WI38 (cell line): ENCODE measurements around the gene CEP170B.

Experiments used
- H3K4me3 ChIP-seq: 2 replicates; pipeline ENCODE4 v1.5.1; 2011; ENCODE audit warnings: low read depth, mild to moderate bottlenecking, control low read depth, low read length
- TF ChIP-seq, protein P1 (sequence below): IDR thresholded peaks from 2 replicates; pipeline ENCODE4 v1.5.1; 2012; ENCODE audit warnings: low read depth, mild to moderate bottlenecking, control low read depth, low read length

CEP170B gene

DNA sequence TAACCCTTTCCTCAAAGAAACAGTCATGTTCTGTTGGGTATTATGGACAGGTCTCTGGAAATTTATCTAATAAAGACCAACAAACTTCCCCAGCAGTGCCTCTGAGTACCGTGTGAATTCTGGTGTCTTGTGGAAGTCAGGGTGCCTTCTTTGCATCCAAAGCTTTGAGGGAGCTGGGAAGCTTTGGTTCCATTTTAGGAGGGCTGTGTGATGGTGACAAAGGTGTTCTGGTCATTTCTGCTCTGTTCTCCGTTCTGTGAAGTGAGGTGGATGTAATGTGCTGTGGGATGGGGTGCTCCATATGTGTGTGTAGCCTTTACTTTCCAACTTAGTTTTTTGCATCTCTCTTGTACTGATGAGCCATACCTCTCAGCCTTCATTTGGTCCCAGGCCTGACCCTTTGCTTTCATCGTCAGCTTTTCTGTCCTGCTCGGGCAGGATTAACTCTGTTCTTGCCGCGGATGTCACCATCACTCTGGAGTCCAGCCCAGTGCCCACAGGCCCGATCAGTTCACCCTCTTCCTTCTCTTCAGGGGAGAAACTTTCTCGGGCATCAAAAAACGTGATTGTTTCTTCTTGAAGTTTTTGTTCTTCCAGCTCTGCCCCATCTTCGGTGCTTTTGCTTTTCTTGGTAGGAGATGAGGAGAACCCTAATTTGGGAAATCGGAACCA, 72.8 kb downstream of the CEP170B start:
- TF ChIP-seq, protein P1, sequence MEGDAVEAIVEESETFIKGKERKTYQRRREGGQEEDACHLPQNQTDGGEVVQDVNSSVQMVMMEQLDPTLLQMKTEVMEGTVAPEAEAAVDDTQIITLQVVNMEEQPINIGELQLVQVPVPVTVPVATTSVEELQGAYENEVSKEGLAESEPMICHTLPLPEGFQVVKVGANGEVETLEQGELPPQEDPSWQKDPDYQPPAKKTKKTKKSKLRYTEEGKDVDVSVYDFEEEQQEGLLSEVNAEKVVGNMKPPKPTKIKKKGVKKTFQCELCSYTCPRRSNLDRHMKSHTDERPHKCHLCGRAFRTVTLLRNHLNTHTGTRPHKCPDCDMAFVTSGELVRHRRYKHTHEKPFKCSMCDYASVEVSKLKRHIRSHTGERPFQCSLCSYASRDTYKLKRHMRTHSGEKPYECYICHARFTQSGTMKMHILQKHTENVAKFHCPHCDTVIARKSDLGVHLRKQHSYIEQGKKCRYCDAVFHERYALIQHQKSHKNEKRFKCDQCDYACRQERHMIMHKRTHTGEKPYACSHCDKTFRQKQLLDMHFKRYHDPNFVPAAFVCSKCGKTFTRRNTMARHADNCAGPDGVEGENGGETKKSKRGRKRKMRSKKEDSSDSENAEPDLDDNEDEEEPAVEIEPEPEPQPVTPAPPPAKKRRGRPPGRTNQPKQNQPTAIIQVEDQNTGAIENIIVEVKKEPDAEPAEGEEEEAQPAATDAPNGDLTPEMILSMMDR: no peak
- H3K4me3 ChIP-seq: no peak overlapping the region

DNA sequence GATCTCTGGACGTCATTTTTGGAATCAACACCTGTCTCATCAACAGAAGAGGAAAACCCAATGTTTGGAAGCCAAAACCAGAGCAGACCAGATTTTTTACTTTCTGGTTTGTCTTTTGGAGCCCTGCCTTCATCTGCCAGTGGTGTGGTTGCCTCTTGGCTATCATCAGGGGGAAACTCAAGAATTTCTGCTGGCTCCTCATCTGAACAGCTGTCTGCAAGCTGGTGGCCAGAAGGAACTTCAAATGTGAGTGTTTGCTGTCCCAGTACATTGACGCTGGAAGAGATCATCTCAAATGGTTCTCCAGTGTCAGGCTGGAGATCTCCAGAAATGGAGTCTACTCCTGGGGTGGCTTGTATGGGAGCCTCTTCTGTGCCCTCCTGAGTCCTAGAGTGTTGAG, 73.4 kb downstream of the CEP170B start:
- TF ChIP-seq, protein P1: no peak
- H3K4me3 ChIP-seq: no peak overlapping the region

DNA sequence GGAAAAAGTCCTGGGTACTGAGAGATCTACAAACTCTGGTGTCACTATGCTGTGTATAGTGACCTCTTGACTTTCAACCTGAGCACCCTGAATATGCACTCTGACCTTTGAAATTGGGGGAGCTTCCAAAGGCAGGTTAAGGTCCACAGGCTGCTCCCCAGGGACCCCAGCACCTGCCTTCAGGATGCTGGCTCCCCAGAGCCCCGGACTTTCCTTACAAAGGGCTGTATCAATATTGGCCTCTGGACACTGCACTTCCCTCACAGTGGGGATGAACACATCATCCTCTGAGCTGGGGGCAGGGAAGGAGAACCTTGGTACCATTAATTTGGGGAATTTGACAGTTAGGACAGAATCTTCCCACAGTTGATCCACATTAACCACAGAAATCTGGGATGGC, 73.9 kb downstream of the CEP170B start:
- H3K4me3 ChIP-seq: no peak overlapping the region
- TF ChIP-seq, protein P1: no peak

DNA sequence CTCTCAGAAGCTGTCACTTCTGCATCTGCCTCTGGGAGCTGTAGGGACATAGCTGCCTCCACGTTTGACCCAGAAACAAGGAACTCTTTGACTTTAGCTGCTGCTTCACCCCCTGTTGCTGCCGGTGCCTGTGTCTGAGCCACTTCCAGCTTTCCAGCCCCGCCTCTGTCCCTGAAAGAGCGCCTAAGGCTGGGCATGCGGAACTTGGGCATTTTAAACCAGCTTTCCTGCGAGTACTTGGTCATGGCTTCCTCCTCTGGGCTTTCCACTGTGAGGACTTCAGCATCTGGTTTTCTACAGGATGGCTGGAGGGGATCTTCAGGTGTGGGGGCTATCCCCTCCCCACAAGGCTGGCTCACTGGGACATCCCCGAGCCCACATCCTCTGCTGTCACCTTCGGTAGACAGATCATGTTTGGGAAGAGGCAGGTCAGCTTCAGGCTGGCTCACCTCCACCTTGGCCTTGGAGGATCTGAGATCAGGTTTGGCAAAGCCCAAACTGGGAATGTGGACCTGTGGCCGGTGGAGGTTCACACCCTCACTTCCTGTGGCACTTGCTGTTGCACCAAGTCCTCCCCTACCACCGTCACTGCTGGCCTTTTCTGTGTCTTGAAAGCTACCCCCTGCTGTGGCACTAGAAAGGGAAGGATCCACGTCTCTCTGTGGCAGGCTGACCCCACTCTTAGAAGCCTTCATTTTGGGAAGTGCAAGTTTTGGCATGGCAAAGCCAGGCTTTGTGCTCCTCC, 74.8 kb downstream of the CEP170B start:
- no peak overlapping the region for H3K4me3 ChIP-seq
- TF ChIP-seq, protein P1: no peak

DNA sequence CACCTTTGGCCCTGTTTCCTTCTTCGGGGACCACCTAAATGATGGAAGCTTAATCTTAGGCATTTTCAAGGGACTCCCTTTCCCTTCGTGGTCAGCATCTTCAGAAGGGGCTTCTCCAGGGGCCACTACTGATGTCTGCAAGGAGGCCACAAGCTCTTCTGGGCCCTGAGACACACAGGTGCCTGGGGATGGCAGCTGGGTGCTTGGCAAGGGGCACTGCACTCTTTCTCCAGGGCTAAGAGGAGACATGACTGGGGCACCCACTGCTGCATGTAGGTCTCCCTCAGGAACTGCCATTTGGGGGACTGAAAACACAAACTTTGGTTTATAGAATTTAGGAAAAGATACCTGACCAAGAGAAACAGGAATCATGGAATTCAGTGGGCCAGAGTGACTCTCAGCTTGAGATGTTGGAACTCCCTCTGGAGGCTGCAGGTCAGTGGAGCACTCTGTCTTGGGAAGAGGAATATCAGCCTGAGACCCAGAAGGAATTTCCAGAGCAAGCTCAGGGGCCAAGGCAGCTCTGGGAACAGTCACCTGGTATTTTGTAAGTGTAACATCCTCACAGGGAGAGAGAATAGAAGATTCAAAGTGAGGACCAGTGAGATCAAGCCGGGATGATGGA, 75.6 kb downstream of the CEP170B start:
- TF ChIP-seq, protein P1: no peak
- no peak overlapping the region for H3K4me3 ChIP-seq

DNA sequence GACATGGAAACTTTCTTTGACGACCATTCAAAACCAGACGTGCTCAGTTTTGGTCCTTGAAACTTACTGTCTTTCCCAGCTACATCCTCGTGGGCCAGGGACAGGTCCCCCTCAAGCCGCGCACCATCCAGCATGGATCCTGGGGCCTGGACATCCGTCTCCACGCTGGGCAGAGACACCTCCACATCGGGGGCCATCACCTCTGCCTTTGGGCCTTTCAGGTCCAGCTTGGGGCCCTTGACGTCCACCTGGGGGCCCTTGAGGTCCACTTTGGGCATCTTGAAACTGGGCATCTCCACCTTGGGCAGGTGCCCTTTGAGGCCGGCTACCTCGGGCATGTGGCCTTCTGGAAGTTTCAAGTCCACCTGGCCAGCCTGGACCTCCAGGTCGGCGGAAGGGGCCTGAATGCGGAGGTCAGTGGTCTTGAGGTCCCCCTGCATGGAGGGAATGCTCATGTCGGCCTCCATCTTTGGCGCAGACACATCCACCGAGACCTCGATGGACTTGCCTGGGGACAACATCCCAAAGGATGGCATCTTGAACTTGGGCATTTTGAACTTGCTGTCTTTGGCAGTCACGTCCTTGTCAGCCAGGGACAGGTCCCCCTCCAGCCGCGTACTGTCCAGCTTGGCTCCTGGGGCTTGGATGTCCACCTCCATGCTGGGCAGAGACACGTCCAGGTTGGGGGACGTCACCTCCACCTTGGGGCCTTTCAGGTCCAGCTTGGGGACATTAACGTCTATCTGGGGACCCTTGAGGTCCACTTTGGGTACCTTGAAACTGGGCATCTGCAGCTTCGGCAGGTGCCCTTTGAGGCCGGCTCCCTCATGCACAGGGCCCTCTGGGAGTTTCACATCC, 76.7 kb downstream of the CEP170B start:
- TF ChIP-seq, protein P1: no peak
- H3K4me3 ChIP-seq: no peak overlapping the region
